Parathyroid adenoma (tissue), 2 donors: ENCODE results near the gene PITPNM1.

Source experiments
- H2AFZ ChIP-seq: fragments of 300-600 bp; sonication (generic); one replicate; pipeline ENCODE4 v1.7.0; 2017; ENCODE audit warnings: antibody characterized with exemption, mild to moderate bottlenecking
- H3K27ac ChIP-seq: fragments of 300-600 bp; sonication (generic); one replicate; pipeline ENCODE4 v1.7.0; 2017
- H3K27me3 ChIP-seq: fragments of 300-600 bp; sonication (generic); one replicate; pipeline ENCODE4 v1.7.0; 2017; ENCODE audit warnings: low read length; ENCODE audit not compliant: control insufficient read depth, insufficient read depth
- H3K36me3 ChIP-seq: fragments of 300-600 bp; sonication (generic); one replicate; pipeline ENCODE4 v1.7.0; 2017; ENCODE audit warnings: low read length; ENCODE audit not compliant: control insufficient read depth, insufficient read depth
- H3K4me1 ChIP-seq: fragments of 300-600 bp; sonication (generic); one replicate; pipeline ENCODE4 v1.7.0; 2017; ENCODE audit warnings: control low read depth
- H3K4me2 ChIP-seq: fragments of 300-600 bp; sonication (generic); one replicate; pipeline ENCODE4 v1.7.0; 2017; ENCODE audit warnings: low read length
- H3K4me3 ChIP-seq: fragments of 300-600 bp; sonication (generic); one replicate; pipeline ENCODE4 v1.7.0; 2017; ENCODE audit warnings: low read depth, low read length
- H3K79me2 ChIP-seq: fragments of 300-600 bp; sonication (generic); one replicate; pipeline ENCODE4 v1.7.0; 2017; ENCODE audit warnings: control low read depth
- H3K9ac ChIP-seq: fragments of 300-600 bp; sonication (generic); one replicate; pipeline ENCODE4 v1.7.0; 2017; ENCODE audit warnings: mild to moderate bottlenecking
- H3K9me3 ChIP-seq: fragments of 300-600 bp; sonication (generic); one replicate; pipeline ENCODE4 v1.7.0; 2017; ENCODE audit warnings: low read length; ENCODE audit not compliant: control insufficient read depth
- TF ChIP-seq, protein P1 (sequence below): fragments of 300-600 bp; sonication (generic); IDR thresholded peaks from one replicate; pipeline ENCODE4 v1.7.0; 2017; ENCODE audit warnings: antibody characterized with exemption, mild to moderate bottlenecking
- donor health status: primary hyperparathyroidism.

Gene PITPNM1

GRCh38 chr11:67450796-67451657, 54.1 kb downstream of the PITPNM1 start:
- Histone ChIP-seq H3K4me2 (no peak overlapping the region), H3K9ac (no peak overlapping the region), H3K79me2 (no peaks in the 10 kb centered on the region), H3K36me3 (no peaks in the 10 kb centered on the region), H2AFZ (no peak overlapping the region), H3K27ac (no peak overlapping the region), H3K9me3 (no peaks in the 10 kb centered on the region), H3K27me3 (no peaks in the 10 kb centered on the region), H3K4me1 (no peaks in the 10 kb centered on the region), H3K4me3 (no peak overlapping the region)
- TF ChIP-seq, protein P1, sequence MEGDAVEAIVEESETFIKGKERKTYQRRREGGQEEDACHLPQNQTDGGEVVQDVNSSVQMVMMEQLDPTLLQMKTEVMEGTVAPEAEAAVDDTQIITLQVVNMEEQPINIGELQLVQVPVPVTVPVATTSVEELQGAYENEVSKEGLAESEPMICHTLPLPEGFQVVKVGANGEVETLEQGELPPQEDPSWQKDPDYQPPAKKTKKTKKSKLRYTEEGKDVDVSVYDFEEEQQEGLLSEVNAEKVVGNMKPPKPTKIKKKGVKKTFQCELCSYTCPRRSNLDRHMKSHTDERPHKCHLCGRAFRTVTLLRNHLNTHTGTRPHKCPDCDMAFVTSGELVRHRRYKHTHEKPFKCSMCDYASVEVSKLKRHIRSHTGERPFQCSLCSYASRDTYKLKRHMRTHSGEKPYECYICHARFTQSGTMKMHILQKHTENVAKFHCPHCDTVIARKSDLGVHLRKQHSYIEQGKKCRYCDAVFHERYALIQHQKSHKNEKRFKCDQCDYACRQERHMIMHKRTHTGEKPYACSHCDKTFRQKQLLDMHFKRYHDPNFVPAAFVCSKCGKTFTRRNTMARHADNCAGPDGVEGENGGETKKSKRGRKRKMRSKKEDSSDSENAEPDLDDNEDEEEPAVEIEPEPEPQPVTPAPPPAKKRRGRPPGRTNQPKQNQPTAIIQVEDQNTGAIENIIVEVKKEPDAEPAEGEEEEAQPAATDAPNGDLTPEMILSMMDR: no peak

- Histone ChIP-seq H2AFZ (peak overlapping the region; percentile 9), H3K27ac (no peak overlapping the region), H3K79me2 (no peaks in the 10 kb centered on the region), H3K27me3 (no peaks in the 10 kb centered on the region), H3K9me3 (no peaks in the 10 kb centered on the region), H3K4me2 (no peak overlapping the region), H3K36me3 (no peaks in the 10 kb centered on the region), H3K4me3 (no peak overlapping the region), H3K9ac (no peak overlapping the region), H3K4me1 (no peaks in the 10 kb centered on the region)
- TF ChIP-seq, protein P1: no peak
Observed at GRCh38 chr11:67449116-67449844, 55.9 kb downstream of the PITPNM1 start.

DNA sequence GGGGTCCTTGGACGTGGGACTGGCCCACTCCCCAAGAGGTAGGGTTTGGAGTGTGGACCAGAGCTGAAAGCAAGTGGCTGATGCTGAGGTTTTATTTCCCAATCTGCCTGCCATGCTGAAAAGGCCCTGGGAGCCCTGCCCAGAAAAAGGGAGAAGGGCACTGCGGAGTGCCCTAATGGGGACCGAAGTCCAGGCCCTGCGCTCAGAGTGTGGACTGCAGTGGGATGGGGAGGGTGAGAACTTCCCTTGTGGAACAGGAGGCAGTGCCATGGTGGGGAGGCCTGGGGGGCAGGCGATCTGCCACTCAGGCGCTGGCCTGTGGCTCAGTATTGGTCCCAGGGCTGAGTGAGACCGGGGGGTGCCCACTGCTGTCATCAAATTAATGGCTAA, 56.9 kb downstream of the PITPNM1 start:
- no peaks in the 10 kb centered on the region for H3K36me3 ChIP-seq
- no peak overlapping the region for H3K4me2 ChIP-seq
- no peak overlapping the region for H3K27ac ChIP-seq
- no peak overlapping the region for H2AFZ ChIP-seq
- TF ChIP-seq, protein P1: no peak
- no peaks in the 10 kb centered on the region for H3K27me3 ChIP-seq
- H3K4me3 ChIP-seq: no peak overlapping the region
- no peaks in the 10 kb centered on the region for H3K4me1 ChIP-seq
- no peak overlapping the region for H3K9ac ChIP-seq
- H3K79me2 ChIP-seq: no peaks in the 10 kb centered on the region
- H3K9me3 ChIP-seq: no peaks in the 10 kb centered on the region

DNA sequence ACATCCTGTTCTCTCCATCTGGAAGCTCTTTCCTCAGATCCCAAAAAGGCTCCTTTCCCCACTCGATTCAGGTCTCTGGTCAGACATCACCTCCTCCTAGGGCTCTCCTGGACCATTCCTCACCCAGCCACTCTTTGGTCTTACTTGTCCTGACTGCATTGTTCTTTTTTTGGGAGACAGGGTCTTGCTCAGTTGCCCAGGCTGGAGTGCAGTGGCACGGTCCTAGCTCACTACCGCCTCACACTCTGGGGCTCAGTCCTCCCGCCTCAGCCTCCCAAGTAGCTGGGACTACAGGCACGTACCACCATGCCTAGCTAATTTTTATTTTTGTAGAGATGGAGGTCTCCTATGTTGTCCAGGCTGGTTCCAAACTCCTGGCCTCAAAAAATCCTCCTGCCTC, 59.6 kb downstream of the PITPNM1 start:
- H2AFZ ChIP-seq: no peak overlapping the region
- H3K27ac ChIP-seq: no peak overlapping the region
- no peak overlapping the region for H3K4me2 ChIP-seq
- no peaks in the 10 kb centered on the region for H3K9me3 ChIP-seq
- H3K4me3 ChIP-seq: no peak overlapping the region
- H3K4me1 ChIP-seq: no peaks in the 10 kb centered on the region
- TF ChIP-seq, protein P1: no peak
- H3K79me2 ChIP-seq: no peaks in the 10 kb centered on the region
- H3K36me3 ChIP-seq: no peaks in the 10 kb centered on the region
- H3K27me3 ChIP-seq: no peaks in the 10 kb centered on the region
- H3K9ac ChIP-seq: no peak overlapping the region
